Cardiac fibroblast (primary cell): ENCODE measurements around the gene LRRN2.

Experiments
- DNase-seq, 2 donors: peaks; one replicate each; pipeline versions ENCODE4 v3.0.0 to v3.0.0-alpha.2; 2010; ENCODE audit warnings: low read depth in 2 of 2
- H3K4me3 ChIP-seq, 2 donors: replicated peaks in 1 of 2; 1 replicate in 1 of 2; 2 replicates in 1 of 2; pipeline ENCODE4 v1.5.1; 2011; ENCODE audit warnings: low read depth in 2 of 2, low read length in 2 of 2, mild to moderate bottlenecking in 2 of 2, moderate library complexity in 1 of 2
- CTCF ChIP-seq: IDR thresholded peaks from one replicate; pipeline ENCODE4 v1.5.1; 2011; ENCODE audit warnings: low read depth, mild to moderate bottlenecking, low read length, inconsistent platforms

Gene LRRN2

GRCh38 chr1:204588826-204589225 is 96.7 kb downstream of the LRRN2 start:
- no peak overlapping the region for H3K4me3 ChIP-seq
- DNase-seq: no peak
- no peak for TF ChIP-seq CTCF

- no peak for DNase-seq
- no peak for TF ChIP-seq CTCF
- H3K4me3 ChIP-seq: no peak overlapping the region
Measured at GRCh38 chr1:204587621-204588020, 97.9 kb downstream of the LRRN2 start.

GRCh38 chr1:204584699-204585372 is 100.7 kb downstream of the LRRN2 start:
- DNase-seq: no peak
- H3K4me3 ChIP-seq: no peak overlapping the region

GRCh38 chr1:204583909-204584632 is 101.5 kb downstream of the LRRN2 start:
- TF ChIP-seq CTCF: no peak
- DNase-seq: no peak
- H3K4me3 ChIP-seq: no peak overlapping the region

More at GRCh38 chr1:204584699-204585372, 100.7 kb downstream of the LRRN2 start:
- TF ChIP-seq CTCF: no peak

GRCh38 chr1:204581759-204582158 is 103.8 kb downstream of the LRRN2 start:
- no peak overlapping the region for H3K4me3 ChIP-seq
- no peak for TF ChIP-seq CTCF
- no peak for DNase-seq

- TF ChIP-seq CTCF: no peak
- DNase-seq: no peak
- H3K4me3 ChIP-seq: no peak overlapping the region
Measured at GRCh38 chr1:204580862-204581261, 104.7 kb downstream of the LRRN2 start.
